Subcutaneous adipose tissue (tissue), 4 donors: ENCODE measurements around the gene FNBP1. TPM values are rescaled to one million over a fixed set of nuclear protein-coding genes. Genes with fewer than 3 reads are reported as not detected.

ENCODE experiments used
- total RNA-seq, 4 donors: library from RNA; depleted of rRNA; stranded (reverse); fragments of >200 nt; gene quantifications; one replicate each; pipeline ENCODE4 v1.1.0, GENCODE V29; 2016
- TF ChIP-seq, protein P1 (sequence below): fragments of 450-650 bp; IDR thresholded peaks from one replicate; pipeline ENCODE4 v1.5.1; 2016; ENCODE audit warnings: low read depth, mild to moderate bottlenecking, control low read depth, antibody characterized with exemption, moderate library complexity

Gene FNBP1
- total RNA-seq, 4 donors from 2014 or later: 34.1 to 68.6 (median 50.7) TPM

DNA sequence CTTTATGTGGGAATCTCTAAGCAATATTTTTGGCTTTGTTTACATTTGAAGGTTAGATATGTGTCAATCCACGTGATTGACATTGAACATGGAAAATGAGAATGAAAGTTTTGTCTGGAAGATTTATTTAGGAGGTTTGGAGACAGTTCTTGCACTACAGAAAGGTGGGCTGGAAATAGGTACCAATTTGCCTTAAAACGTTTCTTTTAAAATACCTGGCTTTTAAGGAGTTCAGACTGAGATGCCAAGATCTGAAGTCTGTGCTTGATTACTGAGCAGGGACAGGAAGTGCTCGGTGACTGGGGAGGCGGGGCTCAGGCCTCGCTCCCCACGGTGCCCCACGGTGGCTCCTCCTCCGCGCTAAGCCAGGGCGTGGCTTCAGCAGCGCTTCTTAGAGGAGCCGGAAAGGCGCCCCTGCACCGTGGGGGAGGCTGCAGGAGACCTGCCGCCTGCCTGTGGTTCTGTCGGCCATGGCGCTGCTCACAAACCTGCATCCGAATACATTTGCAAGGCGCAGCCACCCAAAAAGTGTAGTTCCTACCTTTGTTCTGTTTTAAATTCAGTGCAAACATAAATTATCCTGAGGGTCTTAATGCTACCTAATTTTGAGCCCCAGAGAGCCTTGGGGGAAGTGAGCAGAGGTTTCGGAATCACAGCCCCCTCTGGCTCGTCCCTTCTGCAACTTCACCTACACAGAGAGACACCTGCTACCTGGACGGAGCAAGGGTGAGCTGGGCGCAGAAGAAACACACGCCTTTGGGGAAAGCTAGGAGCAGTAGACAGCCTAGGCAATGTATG lies 158.6 kb downstream of the FNBP1 start:
- TF ChIP-seq, protein P1, sequence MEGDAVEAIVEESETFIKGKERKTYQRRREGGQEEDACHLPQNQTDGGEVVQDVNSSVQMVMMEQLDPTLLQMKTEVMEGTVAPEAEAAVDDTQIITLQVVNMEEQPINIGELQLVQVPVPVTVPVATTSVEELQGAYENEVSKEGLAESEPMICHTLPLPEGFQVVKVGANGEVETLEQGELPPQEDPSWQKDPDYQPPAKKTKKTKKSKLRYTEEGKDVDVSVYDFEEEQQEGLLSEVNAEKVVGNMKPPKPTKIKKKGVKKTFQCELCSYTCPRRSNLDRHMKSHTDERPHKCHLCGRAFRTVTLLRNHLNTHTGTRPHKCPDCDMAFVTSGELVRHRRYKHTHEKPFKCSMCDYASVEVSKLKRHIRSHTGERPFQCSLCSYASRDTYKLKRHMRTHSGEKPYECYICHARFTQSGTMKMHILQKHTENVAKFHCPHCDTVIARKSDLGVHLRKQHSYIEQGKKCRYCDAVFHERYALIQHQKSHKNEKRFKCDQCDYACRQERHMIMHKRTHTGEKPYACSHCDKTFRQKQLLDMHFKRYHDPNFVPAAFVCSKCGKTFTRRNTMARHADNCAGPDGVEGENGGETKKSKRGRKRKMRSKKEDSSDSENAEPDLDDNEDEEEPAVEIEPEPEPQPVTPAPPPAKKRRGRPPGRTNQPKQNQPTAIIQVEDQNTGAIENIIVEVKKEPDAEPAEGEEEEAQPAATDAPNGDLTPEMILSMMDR: no peak

DNA sequence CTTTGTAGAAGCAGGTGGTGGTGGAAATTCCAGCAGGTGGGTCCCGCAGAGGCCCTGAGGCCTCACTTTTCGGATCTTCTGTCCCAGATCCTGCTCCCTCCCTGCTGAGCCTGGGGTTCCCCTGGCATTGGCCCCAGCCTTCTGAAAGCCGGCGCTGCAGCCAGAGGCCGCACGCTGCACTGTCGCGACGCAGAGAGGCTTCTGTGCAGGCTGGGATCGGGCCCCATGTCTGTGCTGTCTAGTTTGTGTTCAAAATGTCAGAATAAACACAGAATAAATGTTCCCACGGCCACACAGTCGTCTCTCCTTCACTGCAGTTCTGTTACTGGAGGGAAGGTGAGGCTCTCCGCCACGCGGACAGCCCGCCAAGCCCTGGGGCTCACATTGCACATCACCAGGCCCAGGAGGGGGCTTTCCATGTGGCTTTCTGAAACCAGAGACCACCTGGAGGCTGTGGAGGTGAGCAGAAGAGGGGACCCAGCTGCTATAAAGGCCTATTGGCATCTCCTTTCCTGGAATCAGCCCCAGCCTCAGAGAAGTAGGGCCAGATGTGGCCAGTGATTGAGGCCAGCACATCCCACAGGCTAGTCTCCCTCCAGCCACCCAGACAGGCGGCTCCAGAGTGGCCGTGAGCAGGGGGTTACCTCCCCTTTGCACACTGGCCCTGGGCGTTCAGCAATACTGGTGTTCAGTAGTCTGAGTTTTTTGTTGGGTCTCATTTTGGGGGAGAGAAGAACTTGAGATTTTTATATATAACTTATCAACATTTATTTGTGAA lies 161.3 kb downstream of the FNBP1 start:
- TF ChIP-seq, protein P1: no peak

DNA sequence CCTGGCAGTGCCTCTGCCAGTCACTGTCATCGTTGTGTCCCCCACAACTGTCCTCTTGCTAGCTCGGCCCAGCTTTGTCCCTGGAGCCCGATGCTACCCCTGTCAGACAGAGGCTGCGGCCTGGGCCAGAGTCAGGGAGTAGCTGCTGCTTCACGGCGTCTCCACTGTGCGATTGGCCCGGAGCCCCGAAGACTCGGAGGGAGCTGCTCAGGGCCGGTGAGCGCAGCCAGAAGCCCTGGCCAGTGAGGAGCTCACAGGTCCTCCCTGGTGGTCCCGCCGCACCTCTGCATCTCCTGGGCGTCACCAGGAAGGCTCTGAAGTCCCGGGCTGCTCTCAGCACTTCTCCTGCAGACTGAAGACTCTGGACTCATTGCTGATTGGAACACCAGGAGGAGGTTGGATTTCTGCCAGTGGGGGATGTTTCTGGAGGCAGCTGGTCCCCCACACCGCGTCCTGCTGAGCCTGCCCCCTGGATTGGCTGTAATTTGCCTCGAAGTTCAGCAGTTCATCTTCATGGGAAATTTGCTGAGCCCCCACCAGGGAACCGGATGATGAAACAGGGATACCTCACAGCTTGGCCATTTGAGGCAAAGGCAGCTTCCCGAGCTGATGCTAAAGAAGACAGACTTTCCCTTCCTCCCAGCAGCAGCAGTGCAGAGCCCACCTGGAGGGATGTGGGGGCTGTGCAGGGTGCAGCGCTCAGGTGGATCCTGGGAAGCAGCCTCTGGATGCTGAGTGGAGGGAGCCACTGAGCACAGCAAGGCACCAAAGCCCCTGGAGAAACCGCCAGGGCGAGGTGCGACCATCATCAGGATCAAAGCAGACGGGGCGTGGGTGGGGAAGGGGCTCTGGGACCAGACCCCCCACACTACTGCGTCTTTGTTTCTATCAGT lies 162.1 kb downstream of the FNBP1 start:
- TF ChIP-seq, protein P1: no peak

DNA sequence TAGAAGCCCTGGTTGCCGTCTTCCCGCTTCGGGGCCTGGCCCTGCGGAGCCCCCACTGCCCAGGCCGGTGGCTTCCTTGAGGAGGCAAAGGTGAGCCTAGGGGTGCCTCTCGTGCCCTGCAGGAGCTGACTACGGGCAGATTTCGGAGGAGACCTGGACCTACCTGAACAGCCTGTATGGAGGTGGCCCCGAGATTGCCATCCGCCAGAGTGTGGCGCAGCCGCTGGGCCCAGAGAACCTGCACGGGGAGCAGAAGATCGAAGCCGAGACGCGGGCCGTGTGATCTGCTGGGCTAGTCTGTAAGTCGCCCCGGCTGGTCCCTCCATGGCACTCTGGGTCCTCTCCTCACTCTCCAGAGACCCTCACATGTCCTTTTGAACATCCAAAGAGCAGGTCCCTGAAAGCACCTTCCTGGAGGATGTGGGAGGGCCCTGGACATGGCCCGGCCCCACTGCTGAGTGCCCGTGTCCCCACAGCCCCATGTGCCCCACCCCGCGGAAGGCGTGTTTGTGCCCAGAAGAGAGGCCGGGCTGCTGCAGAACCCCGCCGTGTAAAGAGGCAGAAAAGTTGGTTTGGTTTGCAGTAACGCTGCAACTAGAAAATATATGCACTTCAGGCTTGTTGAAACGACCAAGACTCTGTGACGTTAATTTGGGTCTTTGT lies 162.9 kb downstream of the FNBP1 start:
- TF ChIP-seq, protein P1: no peak

DNA sequence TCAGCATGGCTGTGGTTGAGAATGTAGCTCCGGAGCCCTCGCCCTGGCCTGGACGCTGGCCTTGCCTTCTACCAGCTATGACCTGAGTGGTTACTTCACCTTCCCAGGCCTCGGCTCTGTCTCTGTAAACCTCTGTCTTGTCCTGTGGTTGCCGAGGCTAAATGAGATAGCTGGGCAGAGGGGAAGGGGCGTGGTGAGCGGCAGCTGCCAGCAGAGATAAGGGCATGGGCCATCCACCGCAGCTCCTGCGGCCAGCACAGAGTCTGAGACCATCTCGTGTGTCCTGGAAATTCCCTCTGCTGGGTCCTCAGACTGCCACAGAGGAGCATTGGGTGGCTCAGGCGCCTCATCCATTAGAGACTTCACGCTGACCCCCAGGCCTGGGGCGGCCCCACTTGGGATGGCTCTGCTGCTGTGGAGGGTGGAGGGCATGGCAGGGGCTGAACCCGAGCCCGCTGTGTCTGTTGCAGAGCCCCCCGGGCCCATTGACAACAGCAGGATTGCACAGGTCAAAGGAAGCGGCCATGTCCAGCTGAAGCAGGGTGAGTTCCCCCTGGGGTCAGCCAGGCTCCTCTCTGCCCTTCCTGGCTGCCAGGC lies 163.8 kb downstream of the FNBP1 start:
- TF ChIP-seq, protein P1: no peak

DNA sequence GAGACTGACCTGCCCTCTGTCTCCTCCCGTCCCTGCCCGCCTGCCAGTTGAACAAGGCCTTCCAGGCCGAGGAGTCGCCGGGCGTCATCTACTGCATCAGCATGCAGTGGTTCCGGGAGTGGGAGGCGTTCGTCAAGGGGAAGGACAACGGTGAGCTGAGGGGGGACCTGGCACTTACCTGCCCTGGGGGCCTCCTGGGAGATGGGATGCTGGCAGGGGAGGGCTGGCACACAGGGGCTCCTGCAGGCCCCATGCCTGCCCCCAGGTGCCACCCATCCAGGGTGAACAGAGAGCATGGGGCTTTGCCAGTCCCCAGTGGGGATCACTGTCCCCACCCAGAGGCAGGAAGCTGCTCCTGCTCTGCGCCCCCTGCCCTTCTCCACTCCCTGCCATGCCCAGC lies 164.7 kb downstream of the FNBP1 start:
- TF ChIP-seq, protein P1: no peak
